ENCODE data around the gene CFHR2.
"Not testable (repeated sequence)": the region's sequence is repeated elsewhere in the genome, so short reads cannot be mapped to it uniquely, and the experiment has no call there.

DNA sequence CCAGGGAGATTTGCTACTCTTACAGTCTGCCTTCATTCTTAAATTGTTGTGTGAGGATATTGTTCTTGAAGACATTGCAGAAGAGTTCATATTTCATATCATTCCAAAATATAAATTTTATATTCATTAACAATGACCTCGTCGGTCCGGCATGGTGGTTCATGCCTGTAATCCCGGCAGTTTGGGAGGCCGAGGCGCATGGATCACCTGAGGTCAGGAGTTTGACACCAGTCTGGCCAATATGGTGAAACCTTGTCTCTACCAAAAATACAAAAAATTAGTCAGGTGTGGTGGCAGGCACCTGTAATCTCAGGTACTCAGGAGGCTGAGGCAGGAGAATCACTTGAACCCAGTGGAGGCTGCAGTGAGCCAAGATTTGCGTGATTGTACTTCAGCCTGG, 38.7 kb downstream of the CFHR2 start:
- TF ChIP-seq, protein P1, sequence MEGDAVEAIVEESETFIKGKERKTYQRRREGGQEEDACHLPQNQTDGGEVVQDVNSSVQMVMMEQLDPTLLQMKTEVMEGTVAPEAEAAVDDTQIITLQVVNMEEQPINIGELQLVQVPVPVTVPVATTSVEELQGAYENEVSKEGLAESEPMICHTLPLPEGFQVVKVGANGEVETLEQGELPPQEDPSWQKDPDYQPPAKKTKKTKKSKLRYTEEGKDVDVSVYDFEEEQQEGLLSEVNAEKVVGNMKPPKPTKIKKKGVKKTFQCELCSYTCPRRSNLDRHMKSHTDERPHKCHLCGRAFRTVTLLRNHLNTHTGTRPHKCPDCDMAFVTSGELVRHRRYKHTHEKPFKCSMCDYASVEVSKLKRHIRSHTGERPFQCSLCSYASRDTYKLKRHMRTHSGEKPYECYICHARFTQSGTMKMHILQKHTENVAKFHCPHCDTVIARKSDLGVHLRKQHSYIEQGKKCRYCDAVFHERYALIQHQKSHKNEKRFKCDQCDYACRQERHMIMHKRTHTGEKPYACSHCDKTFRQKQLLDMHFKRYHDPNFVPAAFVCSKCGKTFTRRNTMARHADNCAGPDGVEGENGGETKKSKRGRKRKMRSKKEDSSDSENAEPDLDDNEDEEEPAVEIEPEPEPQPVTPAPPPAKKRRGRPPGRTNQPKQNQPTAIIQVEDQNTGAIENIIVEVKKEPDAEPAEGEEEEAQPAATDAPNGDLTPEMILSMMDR (IDR thresholded peaks at IDR 0.05; ENCODE audit: low read depth, low read length): not testable (repeated sequence)
- not testable (repeated sequence) for TF ChIP-seq EZH2phosphoT487 (IDR thresholded peaks at IDR 0.05; ENCODE audit: low read depth)

Data from OCI-LY3 (cell line).